RWPE1 (cell line): Measurements from ENCODE around the gene FRMD4B.

ENCODE experiments used
- CTCF ChIA-PET: fragments of 350-600 bp; sonication (Branson Sonifier 250); formaldehyde crosslinking; extraction: SDS; loops from one replicate; lab custom pipeline; 2021; lab: Yijun Ruan, JAX
- POLR2A ChIA-PET: fragments of 400-600 bp; formaldehyde crosslinking; extraction: SDS; loops from one replicate; lab custom pipeline; 2020; ENCODE audit warnings: antibody characterized with exemption; ENCODE audit not compliant: low non-redundant PET; lab: Yijun Ruan, JAX
- DNase-seq: peaks from one replicate; pipeline ENCODE4 v3.0.0; 2012; ENCODE audit warnings: low spot score
- H3K27ac ChIP-seq: fragments of 450-650 bp; 2 replicates; pipeline ENCODE4 v1.5.1; 2017
- TF ChIP-seq, protein P1 (sequence below): fragments of 450-650 bp; conservative IDR thresholded peaks from 2 replicates; pipeline ENCODE4 v1.5.1; 2017; ENCODE audit warnings: low read depth, mild to moderate bottlenecking

The FRMD4B gene

DNA sequence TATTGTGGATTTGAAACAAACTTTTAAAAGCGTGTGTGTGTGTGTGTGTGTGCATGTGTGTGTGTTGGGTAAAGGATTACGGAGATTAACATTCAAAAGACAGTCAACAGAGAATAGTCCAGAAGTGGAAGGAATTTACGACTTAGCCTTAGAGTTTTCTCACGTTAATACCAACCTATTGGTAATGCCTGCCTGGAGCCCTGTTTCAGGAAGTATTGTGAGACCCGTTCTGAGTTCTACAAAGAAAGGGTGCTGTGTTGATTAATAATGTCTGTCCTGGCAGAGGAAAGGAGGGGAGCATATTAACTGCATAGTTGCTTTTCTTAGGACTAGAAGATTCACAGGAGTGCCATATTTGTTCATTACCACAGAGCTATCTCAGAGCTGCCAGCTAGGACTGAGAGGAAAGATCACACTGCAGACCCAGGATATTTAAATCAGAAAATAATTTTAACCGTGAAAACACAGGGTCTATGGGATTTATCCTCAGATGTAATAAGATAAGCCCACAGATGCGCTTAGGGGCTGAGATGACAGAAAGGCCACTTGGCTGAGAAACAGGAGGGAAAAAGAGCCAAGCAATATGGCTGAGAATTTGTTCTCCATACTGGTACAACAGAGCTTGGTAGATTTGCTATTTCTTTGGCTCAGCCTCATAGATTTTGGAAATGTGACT lies 40.5 kb upstream of the FRMD4B start:
- TF ChIP-seq, protein P1, sequence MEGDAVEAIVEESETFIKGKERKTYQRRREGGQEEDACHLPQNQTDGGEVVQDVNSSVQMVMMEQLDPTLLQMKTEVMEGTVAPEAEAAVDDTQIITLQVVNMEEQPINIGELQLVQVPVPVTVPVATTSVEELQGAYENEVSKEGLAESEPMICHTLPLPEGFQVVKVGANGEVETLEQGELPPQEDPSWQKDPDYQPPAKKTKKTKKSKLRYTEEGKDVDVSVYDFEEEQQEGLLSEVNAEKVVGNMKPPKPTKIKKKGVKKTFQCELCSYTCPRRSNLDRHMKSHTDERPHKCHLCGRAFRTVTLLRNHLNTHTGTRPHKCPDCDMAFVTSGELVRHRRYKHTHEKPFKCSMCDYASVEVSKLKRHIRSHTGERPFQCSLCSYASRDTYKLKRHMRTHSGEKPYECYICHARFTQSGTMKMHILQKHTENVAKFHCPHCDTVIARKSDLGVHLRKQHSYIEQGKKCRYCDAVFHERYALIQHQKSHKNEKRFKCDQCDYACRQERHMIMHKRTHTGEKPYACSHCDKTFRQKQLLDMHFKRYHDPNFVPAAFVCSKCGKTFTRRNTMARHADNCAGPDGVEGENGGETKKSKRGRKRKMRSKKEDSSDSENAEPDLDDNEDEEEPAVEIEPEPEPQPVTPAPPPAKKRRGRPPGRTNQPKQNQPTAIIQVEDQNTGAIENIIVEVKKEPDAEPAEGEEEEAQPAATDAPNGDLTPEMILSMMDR = no peak
- no peak overlapping the region for H3K27ac ChIP-seq
- DNase-seq = no peak
- CTCF ChIA-PET = interaction anchor here (0.5 to 1.5 kb wide), 3 partner anchors 103 to 265 kb away, joined by 3 to 5 read pairs (median 4); no protein-coding TSS in a partner anchor
- POLR2A ChIA-PET = no interaction called here

DNA sequence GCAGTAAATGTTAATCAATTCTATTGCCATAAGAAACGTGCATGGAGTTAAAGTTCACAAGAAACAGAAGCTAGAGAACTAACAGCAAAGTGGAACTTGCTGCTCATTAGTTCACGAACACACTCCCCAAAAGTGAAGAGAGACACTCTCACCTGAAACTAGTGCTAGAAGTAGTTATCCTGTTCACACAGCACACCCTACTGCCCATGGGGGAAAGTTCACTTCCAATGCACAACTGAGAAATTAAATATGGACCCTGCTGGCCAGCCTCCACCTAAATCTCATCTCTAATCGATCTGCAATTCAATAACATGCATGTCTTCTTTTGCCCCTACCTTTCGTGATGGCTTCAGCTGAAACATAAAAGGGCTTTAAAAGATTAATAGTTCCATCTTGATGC lies 39.4 kb upstream of the FRMD4B start:
- CTCF ChIA-PET = no interaction called here
- TF ChIP-seq, protein P1 = no peak; the same call in 1 of the 2 replicates
- POLR2A ChIA-PET = no interaction called here
- H3K27ac ChIP-seq = no peak overlapping the region
- DNase-seq = no peak

DNA sequence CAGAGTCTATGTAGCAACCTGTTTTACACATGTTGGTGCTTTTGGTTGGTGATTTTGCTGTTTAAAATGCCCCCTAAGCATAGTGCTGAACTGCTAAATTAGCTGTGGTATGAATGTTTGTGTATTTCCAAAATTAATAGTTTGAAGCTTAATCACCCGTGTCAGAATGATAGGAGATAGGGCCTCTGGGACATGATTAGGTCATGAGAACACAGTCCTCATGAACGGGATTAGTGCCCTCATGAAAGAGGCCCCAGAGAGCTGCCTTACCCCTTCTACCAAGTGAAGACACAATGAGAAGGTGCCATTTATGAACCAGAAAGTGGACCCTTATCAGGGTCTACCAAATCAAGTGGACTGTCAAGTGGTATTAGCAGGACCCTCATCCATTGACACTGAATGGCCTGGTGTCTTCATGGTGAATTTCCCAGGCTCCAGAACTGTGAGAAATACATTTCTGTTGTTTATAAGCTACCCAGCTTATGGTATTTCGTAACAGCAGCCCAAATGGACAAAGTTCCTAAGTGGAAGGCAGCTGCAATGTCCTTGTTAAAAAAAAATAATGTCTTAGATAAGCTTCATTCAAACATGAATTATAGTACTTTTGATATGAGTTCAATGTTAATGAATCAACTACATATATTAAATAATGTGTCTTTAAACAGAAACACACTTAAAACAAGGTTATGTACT lies 37.7 kb upstream of the FRMD4B start:
- POLR2A ChIA-PET = no interaction called here
- TF ChIP-seq, protein P1 = no peak
- DNase-seq = no peak
- peak overlapping the region; percentile 70 for H3K27ac ChIP-seq
- CTCF ChIA-PET = interaction anchor here (0.6 to 1.0 kb wide), 2 partner anchors 262 to 452 kb away, joined by 4 to 5 read pairs; no protein-coding TSS in a partner anchor

DNA sequence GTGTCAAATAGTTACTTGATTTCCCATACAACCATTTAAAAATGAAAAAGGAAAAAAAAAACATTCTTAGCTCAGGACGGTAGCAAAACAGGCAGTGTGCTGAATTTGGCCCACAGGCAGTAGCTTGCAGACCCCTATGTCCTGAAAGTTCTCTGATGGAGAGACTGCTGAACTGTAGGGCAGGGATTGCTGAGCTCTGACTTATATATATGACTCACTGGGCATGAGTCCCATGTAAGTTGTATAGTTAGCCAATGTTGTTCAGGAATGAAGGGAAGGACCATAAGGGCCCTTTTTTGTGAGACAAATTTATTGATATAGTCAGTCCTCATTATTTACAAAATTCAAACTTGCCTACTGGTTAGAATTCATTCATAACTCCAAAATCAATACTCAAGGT lies 36.9 kb upstream of the FRMD4B start:
- POLR2A ChIA-PET = no interaction called here
- CTCF ChIA-PET = interaction anchor here (0.6 to 1.0 kb wide), 3 partner anchors 68 to 261 kb away, joined by 3 to 4 read pairs (median 4); no protein-coding TSS in a partner anchor
- TF ChIP-seq, protein P1 = no peak
- peak overlapping the region; percentile 70 for H3K27ac ChIP-seq
- DNase-seq = peak; percentile 46

DNA sequence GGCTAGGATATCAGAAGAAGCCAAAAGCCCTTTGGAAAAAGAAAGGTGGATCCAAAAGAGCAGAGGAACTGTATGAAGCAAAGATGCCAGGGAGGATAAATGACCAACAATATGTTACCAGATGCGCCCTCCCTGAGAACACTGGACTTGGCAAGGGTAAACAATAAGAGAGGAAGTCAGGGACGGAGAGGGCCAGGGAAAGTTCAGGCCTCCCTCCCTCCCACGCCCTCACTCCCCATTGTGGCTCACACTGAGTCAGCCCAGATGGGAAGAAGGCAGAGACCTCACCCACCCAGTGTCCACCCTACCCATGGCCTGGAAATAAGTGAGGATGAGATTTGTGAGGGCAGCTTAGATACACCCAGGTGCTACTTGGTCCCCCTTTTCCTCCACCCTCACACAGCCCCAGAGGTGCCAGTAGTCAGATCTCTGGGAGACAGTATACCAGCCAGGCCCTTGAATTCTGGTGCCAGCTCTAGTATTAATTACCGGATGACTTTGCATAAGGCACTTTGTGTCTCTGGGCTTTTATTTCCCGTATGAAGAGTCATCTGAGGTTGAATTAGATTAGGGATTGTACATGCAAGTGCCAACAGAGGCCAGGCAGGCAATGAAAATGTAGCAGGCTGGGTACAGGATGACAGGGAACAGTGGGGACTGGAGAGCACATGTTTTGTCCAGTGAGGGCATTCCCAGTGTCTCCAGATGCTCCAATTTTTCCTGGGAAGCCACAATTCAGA lies 35.1 kb upstream of the FRMD4B start:
- ChIA-PET CTCF (no interaction called here), POLR2A (no interaction called here)
- no peak for DNase-seq
- peak overlapping the region; percentile 80 for H3K27ac ChIP-seq
- TF ChIP-seq, protein P1 = no peak

DNA sequence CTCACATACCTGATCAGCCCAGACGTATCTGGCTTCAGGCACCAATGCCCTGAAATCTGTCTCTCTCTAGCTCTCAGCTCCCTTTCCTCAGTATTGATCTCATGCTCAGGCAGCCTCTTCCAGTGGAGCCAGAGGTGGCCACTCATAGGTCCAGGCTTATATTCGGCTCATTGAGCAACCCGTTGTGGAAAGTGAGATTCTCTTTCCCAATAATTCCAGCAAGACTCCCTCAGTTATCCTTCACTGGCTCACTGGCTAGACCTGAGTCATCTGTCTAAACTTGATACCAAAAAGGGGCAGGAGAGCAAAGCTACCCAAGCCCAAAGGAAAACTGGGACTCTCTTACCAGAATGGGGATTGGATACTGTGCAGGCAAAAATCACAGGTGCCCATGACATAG lies 33.4 kb upstream of the FRMD4B start:
- no peak overlapping the region for H3K27ac ChIP-seq
- POLR2A ChIA-PET = no interaction called here
- DNase-seq = no peak
- TF ChIP-seq, protein P1 = no peak
- CTCF ChIA-PET = no interaction called here
